ENCODE data around the gene PDE9A.

DNA sequence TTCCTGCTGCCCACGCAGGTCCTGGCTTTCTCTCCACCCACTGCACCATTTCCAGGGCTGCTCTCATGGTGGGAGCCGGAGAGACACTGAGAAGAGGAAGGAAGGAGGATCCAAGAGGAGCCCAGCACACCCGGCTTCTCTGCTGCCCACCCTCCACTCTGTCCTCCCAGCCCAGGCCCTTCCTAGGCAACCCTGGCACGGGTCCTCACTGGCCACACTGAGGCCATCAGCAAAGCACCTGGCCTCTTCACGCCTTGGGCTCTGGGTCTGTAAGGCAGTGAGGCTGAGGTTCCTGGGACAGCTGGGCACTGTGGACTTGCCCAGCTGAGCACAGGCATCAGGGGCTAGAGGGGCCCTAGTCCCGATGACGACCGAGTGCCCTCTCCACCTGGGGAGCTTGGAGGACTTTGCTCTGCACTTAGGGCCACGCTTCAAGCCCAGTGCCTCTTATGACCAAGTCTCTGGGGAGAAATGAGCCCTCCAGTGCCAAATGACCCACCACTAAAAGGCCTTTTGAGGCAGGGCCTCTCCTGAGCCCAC, 43.1 kb downstream of the PDE9A start:
- TF ChIP-seq, protein P1, sequence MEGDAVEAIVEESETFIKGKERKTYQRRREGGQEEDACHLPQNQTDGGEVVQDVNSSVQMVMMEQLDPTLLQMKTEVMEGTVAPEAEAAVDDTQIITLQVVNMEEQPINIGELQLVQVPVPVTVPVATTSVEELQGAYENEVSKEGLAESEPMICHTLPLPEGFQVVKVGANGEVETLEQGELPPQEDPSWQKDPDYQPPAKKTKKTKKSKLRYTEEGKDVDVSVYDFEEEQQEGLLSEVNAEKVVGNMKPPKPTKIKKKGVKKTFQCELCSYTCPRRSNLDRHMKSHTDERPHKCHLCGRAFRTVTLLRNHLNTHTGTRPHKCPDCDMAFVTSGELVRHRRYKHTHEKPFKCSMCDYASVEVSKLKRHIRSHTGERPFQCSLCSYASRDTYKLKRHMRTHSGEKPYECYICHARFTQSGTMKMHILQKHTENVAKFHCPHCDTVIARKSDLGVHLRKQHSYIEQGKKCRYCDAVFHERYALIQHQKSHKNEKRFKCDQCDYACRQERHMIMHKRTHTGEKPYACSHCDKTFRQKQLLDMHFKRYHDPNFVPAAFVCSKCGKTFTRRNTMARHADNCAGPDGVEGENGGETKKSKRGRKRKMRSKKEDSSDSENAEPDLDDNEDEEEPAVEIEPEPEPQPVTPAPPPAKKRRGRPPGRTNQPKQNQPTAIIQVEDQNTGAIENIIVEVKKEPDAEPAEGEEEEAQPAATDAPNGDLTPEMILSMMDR (IDR thresholded peaks at IDR 0.05), result no peak
- TF ChIP-seq POLR2A (IDR thresholded peaks at IDR 0.05), result no peak
